K562 (cell line): ENCODE measurements around the gene DNAAF2. TPM values are rescaled to one million over a fixed set of nuclear protein-coding genes. Genes with fewer than 3 reads are reported as not detected.

ENCODE experiments used
- CEBPB ChIP-seq: fragments of 450-650 bp; IDR thresholded peaks from 2 replicates; pipeline ENCODE4 v1.6.1; 2016; ENCODE audit warnings: missing genetic modification characterization, missing compliant biosample characterization
- CTBP1 ChIP-seq: fragments of 450-650 bp; IDR thresholded peaks from 2 replicates; pipeline ENCODE4 v1.6.1; 2016; ENCODE audit warnings: borderline replicate concordance
- MCM2 ChIP-seq: fragments of 450-650 bp; IDR thresholded peaks from 2 replicates; pipeline ENCODE4 v1.6.1; 2017; ENCODE audit warnings: low read depth, mild to moderate bottlenecking
- PTTG1 ChIP-seq: fragments of 450-650 bp; IDR thresholded peaks from 2 replicates; pipeline ENCODE4 v1.6.1; 2016; ENCODE audit warnings: low read depth, mild to moderate bottlenecking, missing genetic modification characterization, missing compliant biosample characterization
- PYGO2 ChIP-seq: fragments of 450-650 bp; IDR thresholded peaks from 2 replicates; pipeline ENCODE4 v1.6.1; 2016; ENCODE audit warnings: mild to moderate bottlenecking, missing genetic modification characterization, moderate library complexity, missing compliant biosample characterization
- ZNF121 ChIP-seq: sonication (generic); formaldehyde crosslinking; conservative IDR thresholded peaks from 2 replicates; pipeline ENCODE4 v1.8.0; 2022; ENCODE audit warnings: missing genetic modification reagents
- ZNF239 ChIP-seq: fragments of 250-450 bp; sonication (Bioruptor Pico); IDR thresholded peaks from 2 replicates; pipeline ENCODE4 v1.4.0; 2020; ENCODE audit warnings: mild to moderate bottlenecking
- ZNF668 ChIP-seq: fragments of 250-450 bp; sonication (Bioruptor Pico); IDR thresholded peaks from 2 replicates; pipeline ENCODE4 v1.8.0; 2022; ENCODE audit warnings: mild to moderate bottlenecking, inconsistent platforms
- ZNF699 ChIP-seq: fragments of 250-450 bp; sonication (Bioruptor Pico); IDR thresholded peaks from 2 replicates; pipeline ENCODE4 v1.8.0; 2021; ENCODE audit warnings: mild to moderate bottlenecking, moderate library complexity; ENCODE audit not compliant: insufficient replicate concordance
- polyA plus RNA-seq, 8 experiments: library from polyadenylated mRNA; depleted of rRNA in 4 of 8; stranded (reverse) in 5 of 8; unstranded in 3 of 8; fragments of >200 nt; fragmentation: Nextera tagmentation in 2 of 8; fragmentation: Illumina TruSeq in 1 of 8; extraction: Ambion mirVana in 2 of 8; extraction: Trizol in 1 of 8; gene quantifications; 2 replicates each; pipeline versions ENCODE4 v1.2.1 to v1.2.3, GENCODE V29; 2011 to 2014; ENCODE audit warnings: inconsistent platforms in 1 of 8, missing spikeins in 1 of 8
- total RNA-seq, 7 experiments: library from RNA; depleted of rRNA in 6 of 7; stranded (reverse); fragments of >200 nt in 6 of 7; fragmentation: Illumina TruSeq in 2 of 7; extraction: Trizol in 2 of 7; gene quantifications; 2 replicates each; pipeline versions ENCODE4 v1.2.1 to v1.2.3, GENCODE V29; 2011 to 2021; ENCODE audit warnings: low replicate concordance in 1 of 7
- TF ChIP-seq, protein P1 (sequence below): fragments of 250-450 bp; sonication (Bioruptor Pico); IDR thresholded peaks from 2 replicates; pipeline ENCODE4 v1.8.0; 2021; ENCODE audit warnings: moderate library complexity, mild to moderate bottlenecking, inconsistent platforms
- TF ChIP-seq, protein P2 (sequence below): fragments of 250-450 bp; sonication (Bioruptor Pico); IDR thresholded peaks from 2 replicates; pipeline ENCODE4 v1.5.0; 2020; ENCODE audit warnings: mild to moderate bottlenecking, borderline replicate concordance
- TF ChIP-seq, protein P3 (sequence below): fragments of 450-650 bp; IDR thresholded peaks from 2 replicates; pipeline ENCODE4 v1.6.1; 2016; ENCODE audit warnings: borderline replicate concordance
- TF ChIP-seq, protein P4 (sequence below): fragments of 450-650 bp; formaldehyde crosslinking; IDR thresholded peaks from 2 replicates; pipeline ENCODE4 v1.4.0; 2020; ENCODE audit warnings: mild to moderate bottlenecking
- TF ChIP-seq, protein P5 (sequence below), 3 experiments: fragments of 200-800 bp in 1 of 3; sonication (Bioruptor generic) in 1 of 3; sonication (generic) in 1 of 3; formaldehyde crosslinking in 1 of 3; IDR thresholded peaks; 2 replicates each; pipeline versions ENCODE4 v1.6.1 to v1.8.0; 2016 to 2022; ENCODE audit warnings: mild to moderate bottlenecking in 2 of 3, missing compliant biosample characterization in 2 of 3, missing genetic modification characterization in 2 of 3, missing genetic modification reagents in 1 of 3
- TF ChIP-seq, protein P6 (sequence below): sonication (generic); formaldehyde crosslinking; IDR thresholded peaks from 2 replicates; pipeline ENCODE4 v1.8.0; 2022; ENCODE audit warnings: missing genetic modification reagents, mild to moderate bottlenecking, borderline replicate concordance

DNAAF2 gene
- total and polyA plus RNA-seq, 9 of the 15 experiments (the other 6 are each of a cell fraction or from before 2014, with no cell fraction given) = 2.4 to 14.6 (median 11.1) TPM

DNA sequence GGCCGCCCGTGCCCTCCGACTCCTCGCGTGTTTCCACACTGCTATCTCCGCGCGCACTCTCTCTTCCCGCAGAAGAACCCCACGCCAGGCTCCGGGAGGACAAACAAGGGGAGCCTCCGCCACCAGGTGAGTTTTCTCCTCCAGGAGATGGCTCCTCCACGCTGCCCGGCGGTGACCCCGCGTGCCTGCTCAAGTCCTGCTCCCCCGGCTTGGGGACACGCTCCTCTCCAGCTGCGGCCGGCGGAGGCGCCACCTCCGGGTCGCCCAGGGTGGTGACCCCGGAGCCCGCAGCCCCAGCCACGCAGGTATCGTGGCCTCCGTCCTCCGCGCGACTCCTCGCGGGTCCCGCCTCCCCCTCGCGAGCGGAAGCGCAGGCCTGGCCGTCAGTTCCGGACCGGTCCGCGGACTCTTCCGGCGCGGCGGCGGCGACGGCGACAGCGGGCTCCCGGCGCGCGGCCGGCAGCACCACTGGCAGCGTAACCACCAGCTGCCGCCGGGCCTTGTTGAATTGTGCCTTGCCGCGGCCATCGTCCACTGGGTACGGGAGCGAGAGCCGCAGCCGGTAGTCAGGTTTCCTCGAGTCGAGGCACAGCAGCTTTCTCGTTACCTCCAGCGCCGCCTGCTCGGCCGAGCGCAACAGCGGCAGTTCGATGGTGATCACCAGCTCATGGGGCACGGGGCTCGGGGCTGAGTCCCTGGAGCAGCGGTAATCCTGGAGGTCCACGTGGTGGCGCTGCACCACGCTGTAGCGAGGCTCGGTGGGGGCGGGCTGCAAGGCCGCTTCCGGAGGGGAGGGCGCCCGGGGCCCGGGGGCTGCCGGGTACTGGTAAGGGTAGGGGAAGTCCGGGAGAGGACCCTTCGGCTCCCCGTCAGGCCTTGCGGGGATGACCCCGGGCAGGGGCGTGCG lies 1.2 kb downstream of the DNAAF2 start (continued):
- TF ChIP-seq, protein P1, sequence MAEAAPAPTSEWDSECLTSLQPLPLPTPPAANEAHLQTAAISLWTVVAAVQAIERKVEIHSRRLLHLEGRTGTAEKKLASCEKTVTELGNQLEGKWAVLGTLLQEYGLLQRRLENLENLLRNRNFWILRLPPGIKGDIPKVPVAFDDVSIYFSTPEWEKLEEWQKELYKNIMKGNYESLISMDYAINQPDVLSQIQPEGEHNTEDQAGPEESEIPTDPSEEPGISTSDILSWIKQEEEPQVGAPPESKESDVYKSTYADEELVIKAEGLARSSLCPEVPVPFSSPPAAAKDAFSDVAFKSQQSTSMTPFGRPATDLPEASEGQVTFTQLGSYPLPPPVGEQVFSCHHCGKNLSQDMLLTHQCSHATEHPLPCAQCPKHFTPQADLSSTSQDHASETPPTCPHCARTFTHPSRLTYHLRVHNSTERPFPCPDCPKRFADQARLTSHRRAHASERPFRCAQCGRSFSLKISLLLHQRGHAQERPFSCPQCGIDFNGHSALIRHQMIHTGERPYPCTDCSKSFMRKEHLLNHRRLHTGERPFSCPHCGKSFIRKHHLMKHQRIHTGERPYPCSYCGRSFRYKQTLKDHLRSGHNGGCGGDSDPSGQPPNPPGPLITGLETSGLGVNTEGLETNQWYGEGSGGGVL = no peak
- TF ChIP-seq, protein P2, sequence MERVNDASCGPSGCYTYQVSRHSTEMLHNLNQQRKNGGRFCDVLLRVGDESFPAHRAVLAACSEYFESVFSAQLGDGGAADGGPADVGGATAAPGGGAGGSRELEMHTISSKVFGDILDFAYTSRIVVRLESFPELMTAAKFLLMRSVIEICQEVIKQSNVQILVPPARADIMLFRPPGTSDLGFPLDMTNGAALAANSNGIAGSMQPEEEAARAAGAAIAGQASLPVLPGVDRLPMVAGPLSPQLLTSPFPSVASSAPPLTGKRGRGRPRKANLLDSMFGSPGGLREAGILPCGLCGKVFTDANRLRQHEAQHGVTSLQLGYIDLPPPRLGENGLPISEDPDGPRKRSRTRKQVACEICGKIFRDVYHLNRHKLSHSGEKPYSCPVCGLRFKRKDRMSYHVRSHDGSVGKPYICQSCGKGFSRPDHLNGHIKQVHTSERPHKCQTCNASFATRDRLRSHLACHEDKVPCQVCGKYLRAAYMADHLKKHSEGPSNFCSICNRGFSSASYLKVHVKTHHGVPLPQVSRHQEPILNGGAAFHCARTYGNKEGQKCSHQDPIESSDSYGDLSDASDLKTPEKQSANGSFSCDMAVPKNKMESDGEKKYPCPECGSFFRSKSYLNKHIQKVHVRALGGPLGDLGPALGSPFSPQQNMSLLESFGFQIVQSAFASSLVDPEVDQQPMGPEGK (CRISPR knock-in tag) = no peak; the same call in 1 of the 2 replicates
- no peak for TF ChIP-seq ZNF239
- no peak for TF ChIP-seq MCM2
- peak; percentile 10; the same call in 1 of the 2 replicates for TF ChIP-seq ZNF121 (CRISPR knock-in tag)
- TF ChIP-seq ZNF668 (CRISPR knock-in tag) = no peak
- no peak for TF ChIP-seq ZNF699
- TF ChIP-seq, protein P3, sequence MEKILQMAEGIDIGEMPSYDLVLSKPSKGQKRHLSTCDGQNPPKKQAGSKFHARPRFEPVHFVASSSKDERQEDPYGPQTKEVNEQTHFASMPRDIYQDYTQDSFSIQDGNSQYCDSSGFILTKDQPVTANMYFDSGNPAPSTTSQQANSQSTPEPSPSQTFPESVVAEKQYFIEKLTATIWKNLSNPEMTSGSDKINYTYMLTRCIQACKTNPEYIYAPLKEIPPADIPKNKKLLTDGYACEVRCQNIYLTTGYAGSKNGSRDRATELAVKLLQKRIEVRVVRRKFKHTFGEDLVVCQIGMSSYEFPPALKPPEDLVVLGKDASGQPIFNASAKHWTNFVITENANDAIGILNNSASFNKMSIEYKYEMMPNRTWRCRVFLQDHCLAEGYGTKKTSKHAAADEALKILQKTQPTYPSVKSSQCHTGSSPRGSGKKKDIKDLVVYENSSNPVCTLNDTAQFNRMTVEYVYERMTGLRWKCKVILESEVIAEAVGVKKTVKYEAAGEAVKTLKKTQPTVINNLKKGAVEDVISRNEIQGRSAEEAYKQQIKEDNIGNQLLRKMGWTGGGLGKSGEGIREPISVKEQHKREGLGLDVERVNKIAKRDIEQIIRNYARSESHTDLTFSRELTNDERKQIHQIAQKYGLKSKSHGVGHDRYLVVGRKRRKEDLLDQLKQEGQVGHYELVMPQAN = no peak; the same call in 1 of the 2 replicates
- TF ChIP-seq PTTG1 (tag) = no peak
- no peak for TF ChIP-seq PYGO2 (tag)
- TF ChIP-seq, protein P4, sequence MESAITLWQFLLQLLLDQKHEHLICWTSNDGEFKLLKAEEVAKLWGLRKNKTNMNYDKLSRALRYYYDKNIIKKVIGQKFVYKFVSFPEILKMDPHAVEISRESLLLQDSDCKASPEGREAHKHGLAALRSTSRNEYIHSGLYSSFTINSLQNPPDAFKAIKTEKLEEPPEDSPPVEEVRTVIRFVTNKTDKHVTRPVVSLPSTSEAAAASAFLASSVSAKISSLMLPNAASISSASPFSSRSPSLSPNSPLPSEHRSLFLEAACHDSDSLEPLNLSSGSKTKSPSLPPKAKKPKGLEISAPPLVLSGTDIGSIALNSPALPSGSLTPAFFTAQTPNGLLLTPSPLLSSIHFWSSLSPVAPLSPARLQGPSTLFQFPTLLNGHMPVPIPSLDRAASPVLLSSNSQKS = no peak
- TF ChIP-seq, protein P5, sequence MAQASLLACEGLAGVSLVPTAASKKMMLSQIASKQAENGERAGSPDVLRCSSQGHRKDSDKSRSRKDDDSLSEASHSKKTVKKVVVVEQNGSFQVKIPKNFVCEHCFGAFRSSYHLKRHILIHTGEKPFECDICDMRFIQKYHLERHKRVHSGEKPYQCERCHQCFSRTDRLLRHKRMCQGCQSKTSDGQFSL (CRISPR knock-in tag; IDR thresholded peaks at IDR 0.05) = no peak
- TF ChIP-seq, protein P5 (tag; IDR thresholded peaks at IDR 0.05) = no peak
- no peak for TF ChIP-seq CEBPB (tag)
- peak; percentile 85 for TF ChIP-seq CTBP1
- TF ChIP-seq, protein P6, sequence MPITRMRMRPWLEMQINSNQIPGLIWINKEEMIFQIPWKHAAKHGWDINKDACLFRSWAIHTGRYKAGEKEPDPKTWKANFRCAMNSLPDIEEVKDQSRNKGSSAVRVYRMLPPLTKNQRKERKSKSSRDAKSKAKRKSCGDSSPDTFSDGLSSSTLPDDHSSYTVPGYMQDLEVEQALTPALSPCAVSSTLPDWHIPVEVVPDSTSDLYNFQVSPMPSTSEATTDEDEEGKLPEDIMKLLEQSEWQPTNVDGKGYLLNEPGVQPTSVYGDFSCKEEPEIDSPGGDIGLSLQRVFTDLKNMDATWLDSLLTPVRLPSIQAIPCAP (CRISPR knock-in tag) = no peak
